ENCODE data around the gene PRR16.

The PRR16 gene

DNA sequence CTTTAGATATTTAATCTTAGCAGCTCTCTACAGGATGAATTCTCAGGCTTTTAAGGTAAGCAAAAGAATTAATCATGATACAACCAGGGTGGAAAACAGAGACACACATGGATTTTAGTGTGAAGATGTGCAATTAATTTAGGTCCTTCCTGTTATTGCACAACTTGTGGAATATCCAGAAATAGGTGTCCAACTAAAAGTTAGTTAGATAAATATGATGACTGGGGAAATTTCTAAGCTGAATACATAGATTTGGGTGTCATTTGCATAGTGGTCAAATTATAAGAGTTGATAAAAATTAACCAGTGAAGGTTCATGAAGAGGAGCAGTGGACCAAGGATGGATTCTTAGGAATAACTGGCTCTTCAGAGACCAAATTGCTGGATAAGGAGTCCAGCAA is 266.1 kb downstream of the PRR16 start:
- no peak overlapping the region for H3K4me3 ChIP-seq (ENCODE audit: low read length in 2 of 2)
- no peak overlapping the region for H3K27ac ChIP-seq (ENCODE audit: low read length)
- no peaks in the 10 kb centered on the region for H3K9me3 ChIP-seq (ENCODE audit: control insufficient read depth in 2 of 2, low read length in 2 of 2)
- H3K4me1 ChIP-seq (ENCODE audit: control insufficient read depth, insufficient read depth, low read length) = no peaks in the 10 kb centered on the region
- H3K9ac ChIP-seq (ENCODE audit: low read length in 2 of 2) = no peak overlapping the region
- H3K36me3 ChIP-seq (ENCODE audit: control insufficient read depth in 2 of 2, insufficient read depth in 2 of 2, low read length in 2 of 2) = no peaks in the 10 kb centered on the region
- no peaks in the 10 kb centered on the region for H3K27me3 ChIP-seq (ENCODE audit: control insufficient read depth in 1 of 2, insufficient read depth in 2 of 2, low read length in 2 of 2)

- no peaks in the 10 kb centered on the region for H3K9me3 ChIP-seq (ENCODE audit: control insufficient read depth in 2 of 2, low read length in 2 of 2)
- H3K36me3 ChIP-seq (ENCODE audit: control insufficient read depth in 2 of 2, insufficient read depth in 2 of 2, low read length in 2 of 2) = no peaks in the 10 kb centered on the region
- H3K27ac ChIP-seq (ENCODE audit: low read length) = no peak overlapping the region
- no peaks in the 10 kb centered on the region for H3K27me3 ChIP-seq (ENCODE audit: control insufficient read depth in 1 of 2, insufficient read depth in 2 of 2, low read length in 2 of 2)
- no peaks in the 10 kb centered on the region for H3K4me1 ChIP-seq (ENCODE audit: control insufficient read depth, insufficient read depth, low read length)
- H3K4me3 ChIP-seq (ENCODE audit: low read length in 2 of 2) = no peak overlapping the region
- H3K9ac ChIP-seq (ENCODE audit: low read length in 2 of 2) = no peak overlapping the region
These were observed 269.9 kb downstream of the PRR16 start for GRCh38 chr5:120734033-120734432.

GRCh38 chr5:120735076-120735475 is 271.0 kb downstream of the PRR16 start:
- H3K27me3 ChIP-seq (ENCODE audit: control insufficient read depth in 1 of 2, insufficient read depth in 2 of 2, low read length in 2 of 2) = no peaks in the 10 kb centered on the region
- no peaks in the 10 kb centered on the region for H3K36me3 ChIP-seq (ENCODE audit: control insufficient read depth in 2 of 2, insufficient read depth in 2 of 2, low read length in 2 of 2)
- H3K4me3 ChIP-seq (ENCODE audit: low read length in 2 of 2) = no peak overlapping the region
- H3K9ac ChIP-seq (ENCODE audit: low read length in 2 of 2) = no peak overlapping the region
- no peaks in the 10 kb centered on the region for H3K9me3 ChIP-seq (ENCODE audit: control insufficient read depth in 2 of 2, low read length in 2 of 2)
- no peak overlapping the region for H3K27ac ChIP-seq (ENCODE audit: low read length)
- no peaks in the 10 kb centered on the region for H3K4me1 ChIP-seq (ENCODE audit: control insufficient read depth, insufficient read depth, low read length)

Data from stomach smooth muscle (tissue), 2 donors.